AG09319 (cell line): ENCODE measurements around the gene ANXA9.

Experiments used
- DNase-seq: peaks from one replicate; pipeline ENCODE4 v3.0.0-alpha.2; 2010; ENCODE audit warnings: low read depth; ENCODE audit errors: extremely low read depth
- TF ChIP-seq, protein P1 (sequence below): IDR thresholded peaks from 2 replicates; pipeline ENCODE4 v1.5.1; 2011; ENCODE audit warnings: low read depth, mild to moderate bottlenecking, inconsistent platforms, low read length, moderate library complexity

Gene ANXA9

DNA sequence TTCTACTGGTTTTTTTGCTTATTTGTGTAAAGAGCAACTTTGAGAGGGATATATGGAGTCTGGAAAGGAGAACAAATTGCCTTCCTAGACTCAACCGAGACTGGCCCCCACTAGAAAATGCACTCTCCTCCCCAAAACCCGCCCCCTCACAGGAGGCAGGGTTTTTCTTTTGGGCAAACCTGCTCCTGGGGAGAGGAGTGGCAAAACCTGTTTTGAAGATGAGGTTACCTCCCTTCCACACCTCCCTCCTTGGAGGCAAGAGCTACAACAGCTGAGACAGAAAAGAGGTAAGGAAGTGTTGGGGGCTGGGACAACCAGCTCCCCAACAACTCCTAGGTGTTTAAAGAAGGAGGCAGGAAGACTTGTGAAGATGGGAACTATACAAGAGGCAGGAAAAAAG is 54.3 kb downstream of the ANXA9 start, which contains the start of gene BNIPL:
Gene BNIPL (plus strand): TSS at position 231 of the 400 bp plus-strand sequence. CDS start 140 bp downstream, at position 371.
- TF ChIP-seq, protein P1, sequence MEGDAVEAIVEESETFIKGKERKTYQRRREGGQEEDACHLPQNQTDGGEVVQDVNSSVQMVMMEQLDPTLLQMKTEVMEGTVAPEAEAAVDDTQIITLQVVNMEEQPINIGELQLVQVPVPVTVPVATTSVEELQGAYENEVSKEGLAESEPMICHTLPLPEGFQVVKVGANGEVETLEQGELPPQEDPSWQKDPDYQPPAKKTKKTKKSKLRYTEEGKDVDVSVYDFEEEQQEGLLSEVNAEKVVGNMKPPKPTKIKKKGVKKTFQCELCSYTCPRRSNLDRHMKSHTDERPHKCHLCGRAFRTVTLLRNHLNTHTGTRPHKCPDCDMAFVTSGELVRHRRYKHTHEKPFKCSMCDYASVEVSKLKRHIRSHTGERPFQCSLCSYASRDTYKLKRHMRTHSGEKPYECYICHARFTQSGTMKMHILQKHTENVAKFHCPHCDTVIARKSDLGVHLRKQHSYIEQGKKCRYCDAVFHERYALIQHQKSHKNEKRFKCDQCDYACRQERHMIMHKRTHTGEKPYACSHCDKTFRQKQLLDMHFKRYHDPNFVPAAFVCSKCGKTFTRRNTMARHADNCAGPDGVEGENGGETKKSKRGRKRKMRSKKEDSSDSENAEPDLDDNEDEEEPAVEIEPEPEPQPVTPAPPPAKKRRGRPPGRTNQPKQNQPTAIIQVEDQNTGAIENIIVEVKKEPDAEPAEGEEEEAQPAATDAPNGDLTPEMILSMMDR, result no peak
- no peak for DNase-seq

DNA sequence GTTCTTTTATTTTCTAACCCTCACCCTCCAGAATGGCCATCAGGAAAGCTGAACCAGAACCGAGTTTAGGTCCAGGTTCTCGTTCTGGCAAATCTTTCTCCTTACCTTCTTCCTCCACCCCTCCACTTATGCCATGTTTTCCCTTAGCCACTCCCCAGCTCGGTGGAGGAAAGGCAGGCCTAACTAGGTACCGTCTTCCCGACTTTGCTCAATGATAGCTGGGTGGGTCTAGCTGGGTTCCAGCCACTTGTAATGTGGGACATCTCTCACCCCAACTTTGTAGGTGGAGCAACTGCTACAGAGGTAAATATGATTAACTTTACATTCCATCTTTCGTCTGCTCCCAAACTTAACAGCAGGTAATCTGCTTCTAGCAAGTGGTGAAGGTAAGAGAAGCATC is 54.9 kb downstream of the ANXA9 start:
- no peak for DNase-seq
- TF ChIP-seq, protein P1, result no peak

DNA sequence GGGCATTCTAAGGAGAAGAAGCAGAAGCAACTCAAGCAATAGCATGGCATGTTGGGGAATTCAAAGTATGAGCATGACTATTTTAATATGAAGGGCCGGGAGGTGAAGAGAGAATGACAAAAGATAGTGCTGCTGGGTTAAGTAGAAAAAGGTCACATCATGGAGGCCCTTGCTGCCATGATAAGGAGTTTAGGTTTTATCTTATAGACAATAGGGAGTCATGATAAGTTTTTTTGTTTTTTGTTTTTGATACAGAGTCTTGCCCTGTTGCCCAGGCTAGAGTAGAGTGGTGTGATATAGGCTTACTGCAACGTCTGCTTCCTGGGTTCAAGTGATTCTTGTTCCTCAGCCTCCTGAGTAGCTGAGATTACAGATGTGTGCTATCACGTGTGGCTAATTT is 57.4 kb downstream of the ANXA9 start:
- no peak for DNase-seq
- TF ChIP-seq, protein P1, result no peak

DNA sequence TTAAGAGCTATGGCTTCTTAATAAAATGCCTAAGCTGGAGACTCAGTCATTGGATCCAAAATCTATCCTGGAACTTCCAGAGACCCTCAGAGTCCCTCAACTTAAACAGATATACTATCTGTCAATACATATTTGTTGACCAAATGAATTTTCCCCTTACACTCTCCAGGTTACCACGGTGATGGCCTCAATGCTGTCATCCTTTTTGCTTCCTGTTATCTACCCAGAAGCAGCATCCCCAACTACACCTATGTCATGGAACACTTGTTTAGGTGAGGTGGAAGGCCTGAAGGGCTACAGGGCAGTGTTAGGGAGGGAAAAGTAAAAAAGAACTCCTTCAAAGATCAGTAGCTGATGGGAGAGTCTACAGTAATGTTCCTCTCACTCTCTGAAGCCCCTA is 61.1 kb downstream of the ANXA9 start:
- TF ChIP-seq, protein P1, result no peak
- DNase-seq, result no peak
